Tibial artery (tissue), 4 donors: ENCODE measurements around the gene OR5A2.
"Not testable (repeated sequence)": the region's sequence is repeated elsewhere in the genome, so short reads cannot be mapped to it uniquely, and the experiment has no call there.

ENCODE experiments used
- DNase-seq, 2 donors: peaks; one replicate each; pipeline ENCODE4 v3.0.0-alpha.2; 2019
- H3K27ac ChIP-seq, 2 donors: fragments of 200-600 bp; sonication (generic) in 1 of 2; 1 replicate in 1 of 2; 2 replicates in 1 of 2; pipeline ENCODE4 v1.5.1; 2018 to 2019; ENCODE audit warnings: mild to moderate bottlenecking in 1 of 2
- H3K27me3 ChIP-seq, 2 donors: fragments of 200-600 bp; sonication (generic) in 1 of 2; one replicate each; pipeline versions ENCODE4 v1.5.1 to v1.6.0; 2016 to 2019
- H3K36me3 ChIP-seq, 3 donors: fragments of 200-600 bp; sonication (generic) in 2 of 3; one replicate each; pipeline ENCODE4 v1.5.1; 2016 to 2019; ENCODE audit warnings: mild to moderate bottlenecking in 2 of 3
- H3K4me1 ChIP-seq, 4 donors: fragments of 200-600 bp; sonication (generic) in 2 of 4; 1 replicate in 3 of 4; 2 replicates in 1 of 4; pipeline ENCODE4 v1.5.1; 2016 to 2019
- H3K4me3 ChIP-seq, 2 donors: fragments of 200-600 bp; sonication (generic) in 1 of 2; 1 replicate in 1 of 2; 2 replicates in 1 of 2; pipeline ENCODE4 v1.5.1; 2018 to 2019; ENCODE audit warnings: mild to moderate bottlenecking in 2 of 2
- H3K9me3 ChIP-seq, 3 donors: fragments of 200-600 bp; sonication (generic) in 1 of 3; one replicate each; pipeline ENCODE4 v1.5.1; 2016 to 2019
- intact Hi-C: fragments of 100-400 bp; cut with DNase I; formaldehyde crosslinking; loops from one replicate; pipeline ENCODE4 v1.15.0; 2023; ENCODE audit warnings: low total_unique reads
- TF ChIP-seq, protein P1 (sequence below), 2 experiments: fragments of 200-600 bp in 1 of 2; fragments of 450-650 bp in 1 of 2; IDR thresholded peaks; one replicate each; pipeline ENCODE4 v1.5.1; 2017 to 2019; ENCODE audit warnings: antibody characterized with exemption in 2 of 2, mild to moderate bottlenecking in 1 of 2, moderate library complexity in 1 of 2

Gene OR5A2

DNA sequence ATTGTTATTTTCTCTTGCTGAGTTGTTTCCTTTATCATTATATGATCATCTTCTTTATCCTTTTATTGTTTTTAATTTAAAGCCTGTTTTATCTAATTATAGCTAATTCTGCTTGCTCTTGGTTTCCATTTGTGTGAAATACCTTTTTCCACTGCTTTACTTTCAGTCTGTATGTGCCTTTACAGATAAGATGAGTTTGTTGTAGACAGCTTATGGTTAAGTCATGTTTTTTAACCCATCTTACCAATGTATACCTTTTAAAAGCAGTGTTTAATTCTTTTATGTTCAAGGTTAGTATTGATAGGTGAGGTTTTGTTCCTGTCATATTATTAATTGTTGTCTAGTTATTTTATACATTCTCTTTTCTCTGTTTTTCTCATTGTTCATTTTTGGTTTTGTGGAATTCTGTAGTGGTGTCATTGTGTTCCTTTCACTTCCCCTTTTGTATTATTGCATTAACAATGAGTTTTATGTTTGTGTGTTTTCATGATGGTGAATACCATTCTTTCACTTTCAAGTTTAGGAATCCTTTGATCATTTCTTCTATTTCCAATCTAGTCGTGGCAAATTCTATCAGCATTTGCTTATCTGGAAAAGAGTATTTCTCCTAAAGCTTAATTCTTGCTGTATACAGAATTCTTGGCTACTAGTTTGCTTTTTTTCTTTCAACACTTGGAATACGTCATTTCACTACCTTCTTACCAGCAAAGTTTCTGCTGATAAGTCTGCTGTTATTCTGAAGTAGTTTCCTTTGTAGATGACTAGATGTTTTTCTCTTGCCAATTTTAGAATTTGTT lies 45.8 kb downstream of the OR5A2 start:
- intact Hi-C loops, result no loop called here
- no peak for DNase-seq
- H3K36me3 ChIP-seq, result no peaks in the 10 kb centered on the region
- no peak overlapping the region for H3K27ac ChIP-seq
- no peaks in the 10 kb centered on the region for H3K27me3 ChIP-seq
- H3K4me1 ChIP-seq, result no peaks in the 10 kb centered on the region
- TF ChIP-seq, protein P1, sequence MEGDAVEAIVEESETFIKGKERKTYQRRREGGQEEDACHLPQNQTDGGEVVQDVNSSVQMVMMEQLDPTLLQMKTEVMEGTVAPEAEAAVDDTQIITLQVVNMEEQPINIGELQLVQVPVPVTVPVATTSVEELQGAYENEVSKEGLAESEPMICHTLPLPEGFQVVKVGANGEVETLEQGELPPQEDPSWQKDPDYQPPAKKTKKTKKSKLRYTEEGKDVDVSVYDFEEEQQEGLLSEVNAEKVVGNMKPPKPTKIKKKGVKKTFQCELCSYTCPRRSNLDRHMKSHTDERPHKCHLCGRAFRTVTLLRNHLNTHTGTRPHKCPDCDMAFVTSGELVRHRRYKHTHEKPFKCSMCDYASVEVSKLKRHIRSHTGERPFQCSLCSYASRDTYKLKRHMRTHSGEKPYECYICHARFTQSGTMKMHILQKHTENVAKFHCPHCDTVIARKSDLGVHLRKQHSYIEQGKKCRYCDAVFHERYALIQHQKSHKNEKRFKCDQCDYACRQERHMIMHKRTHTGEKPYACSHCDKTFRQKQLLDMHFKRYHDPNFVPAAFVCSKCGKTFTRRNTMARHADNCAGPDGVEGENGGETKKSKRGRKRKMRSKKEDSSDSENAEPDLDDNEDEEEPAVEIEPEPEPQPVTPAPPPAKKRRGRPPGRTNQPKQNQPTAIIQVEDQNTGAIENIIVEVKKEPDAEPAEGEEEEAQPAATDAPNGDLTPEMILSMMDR (IDR thresholded peaks at IDR 0.05), result no peak
- H3K4me3 ChIP-seq, result no peak overlapping the region
- no peaks in the 10 kb centered on the region for H3K9me3 ChIP-seq

DNA sequence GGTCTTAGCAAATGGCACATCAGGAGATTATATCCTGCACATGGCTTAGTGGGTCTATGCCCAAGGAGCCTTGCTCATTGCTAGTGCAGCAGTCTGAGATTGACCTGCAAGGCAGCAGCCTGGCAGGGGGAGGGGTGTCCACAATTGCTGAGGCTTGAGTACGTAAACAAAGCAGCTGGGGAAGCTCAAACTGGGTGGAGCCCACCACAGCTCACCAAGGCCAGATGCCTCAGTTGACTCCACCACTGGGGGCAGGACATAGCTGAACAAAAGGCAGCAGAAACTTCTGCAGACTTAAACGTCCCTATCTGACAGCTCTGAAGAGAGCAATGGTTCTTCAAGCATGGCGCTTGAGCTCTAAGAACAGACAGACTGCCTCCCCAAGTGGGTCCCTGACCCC lies 53.9 kb downstream of the OR5A2 start:
- H3K27ac ChIP-seq, H3K36me3 ChIP-seq, intact Hi-C loops, DNase-seq, H3K9me3 ChIP-seq, H3K27me3 ChIP-seq, H3K4me1 ChIP-seq, H3K4me3 ChIP-seq: not testable (repeated sequence)

DNA sequence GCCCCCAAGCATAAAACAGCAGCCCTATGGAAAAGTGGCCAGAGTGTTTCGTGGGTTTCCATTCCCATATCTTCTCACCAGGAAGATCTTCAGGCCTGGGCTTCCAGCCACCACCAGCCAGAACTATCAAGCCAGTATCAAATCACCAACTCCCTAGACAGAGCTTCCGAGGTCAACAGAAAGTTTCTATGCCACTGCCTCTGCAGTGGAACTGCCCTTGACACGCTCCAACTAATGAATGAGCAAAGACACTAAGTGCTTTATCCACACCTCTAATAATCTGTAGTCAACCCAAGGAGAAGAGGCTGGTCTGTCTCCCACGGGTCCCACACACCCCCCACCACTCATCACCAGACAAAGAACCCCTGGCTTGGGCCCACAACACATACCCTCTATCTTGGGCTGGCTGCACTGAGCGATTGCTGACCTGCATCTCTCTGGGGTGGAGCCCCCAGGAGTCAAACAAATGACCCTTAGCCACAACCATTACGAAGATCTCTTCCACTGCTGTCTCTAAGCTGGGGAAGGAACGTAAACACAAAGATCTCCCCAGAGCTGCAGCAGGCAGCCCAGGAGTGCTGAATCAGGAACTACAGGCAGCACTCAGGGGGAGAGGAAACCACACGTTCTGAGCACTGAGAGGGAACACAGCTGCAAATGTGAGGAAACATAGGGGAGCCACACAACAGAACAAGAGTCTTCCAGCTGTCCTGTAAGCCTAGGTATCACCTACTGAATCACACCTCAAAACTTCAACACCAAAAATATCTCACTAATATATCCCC lies 57.8 kb downstream of the OR5A2 start:
- peak in 1 of 2 donors; percentile 22 for DNase-seq
- intact Hi-C loops, result no loop called here

More for the DNA sequence above, 57.8 kb downstream of the OR5A2 start:
- no peaks in the 10 kb centered on the region for H3K27me3 ChIP-seq
- H3K4me1 ChIP-seq, result no peaks in the 10 kb centered on the region
- no peak overlapping the region for H3K4me3 ChIP-seq
- TF ChIP-seq, protein P1 (IDR thresholded peaks at IDR 0.05), result no peak
- H3K27ac ChIP-seq, result no peak overlapping the region
- H3K9me3 ChIP-seq, result peaks cover 0 to 3% (median 0%) of the 10 kb centered on the region in 3 donors
- H3K36me3 ChIP-seq, result no peaks in the 10 kb centered on the region
